Activated B cell treated with CpG ODN at 0.5 μM for 24 hours (primary cell): ENCODE data around the gene ANKRD34A. TPM values are rescaled to one million over a fixed set of nuclear protein-coding genes. Genes with fewer than 3 reads are reported as not detected.
A peak's percentile ranks its signal among the peaks of the same experiment; 100 is the strongest.

ENCODE experiments used
- ATAC-seq: fragments of 200-7000 bp; cut with Tn5 transposase; one replicate; pipeline ENCODE4 v1.10.0; 2021; ENCODE audit warnings: low read depth, mild to moderate bottlenecking, moderate library complexity
- CTCF ChIA-PET: fragments of 350-600 bp; sonication (Branson Sonifier 250); formaldehyde crosslinking; loops from one replicate; lab custom pipeline; 2021; ENCODE audit warnings: antibody characterized with exemption; lab: Charles Lee
- POLR2A ChIA-PET: fragments of 350-600 bp; sonication (Branson Sonifier 250); formaldehyde crosslinking; loops from one replicate; lab custom pipeline; 2021; ENCODE audit warnings: antibody characterized with exemption; lab: Charles Lee
- DNase-seq: peaks from one replicate; pipeline ENCODE4 v3.0.0; 2022
- H3K27ac Mint-ChIP-seq: one replicate; pipeline ENCODE4 v1.8.0; 2020; ENCODE audit warnings: mixed read lengths
- H3K27me3 Mint-ChIP-seq: one replicate; pipeline ENCODE4 v1.8.0; 2021; ENCODE audit warnings: mixed read lengths
- H3K36me3 Mint-ChIP-seq: one replicate; pipeline ENCODE4 v1.8.0; 2021; ENCODE audit warnings: low read depth, mixed read lengths
- H3K4me1 Mint-ChIP-seq: one replicate; pipeline ENCODE4 v1.8.0; 2021; ENCODE audit warnings: mixed read lengths
- H3K4me3 Mint-ChIP-seq: one replicate; pipeline ENCODE4 v1.8.0; 2020; ENCODE audit warnings: mild to moderate bottlenecking, mixed read lengths
- H3K9me3 Mint-ChIP-seq: one replicate; pipeline ENCODE4 v1.8.0; 2020; ENCODE audit warnings: mixed read lengths
- CTCF ChIP-seq: fragments of 200-600 bp; IDR thresholded peaks from one replicate; pipeline ENCODE4 v1.8.0; 2022; ENCODE audit warnings: antibody characterized with exemption, mild to moderate bottlenecking
- intact Hi-C: fragments of 100-400 bp; cut with micrococcal nuclease; formaldehyde crosslinking; loops from one replicate; pipeline ENCODE4 v1.15.1; 2024
- total RNA-seq: library from RNA; stranded (reverse); gene quantifications from 2 replicates; pipeline ENCODE4 v1.2.3, GENCODE V29; 2022

ANKRD34A gene
- total RNA-seq, 1 donor from 2014 or later, result 1.4 TPM

DNA sequence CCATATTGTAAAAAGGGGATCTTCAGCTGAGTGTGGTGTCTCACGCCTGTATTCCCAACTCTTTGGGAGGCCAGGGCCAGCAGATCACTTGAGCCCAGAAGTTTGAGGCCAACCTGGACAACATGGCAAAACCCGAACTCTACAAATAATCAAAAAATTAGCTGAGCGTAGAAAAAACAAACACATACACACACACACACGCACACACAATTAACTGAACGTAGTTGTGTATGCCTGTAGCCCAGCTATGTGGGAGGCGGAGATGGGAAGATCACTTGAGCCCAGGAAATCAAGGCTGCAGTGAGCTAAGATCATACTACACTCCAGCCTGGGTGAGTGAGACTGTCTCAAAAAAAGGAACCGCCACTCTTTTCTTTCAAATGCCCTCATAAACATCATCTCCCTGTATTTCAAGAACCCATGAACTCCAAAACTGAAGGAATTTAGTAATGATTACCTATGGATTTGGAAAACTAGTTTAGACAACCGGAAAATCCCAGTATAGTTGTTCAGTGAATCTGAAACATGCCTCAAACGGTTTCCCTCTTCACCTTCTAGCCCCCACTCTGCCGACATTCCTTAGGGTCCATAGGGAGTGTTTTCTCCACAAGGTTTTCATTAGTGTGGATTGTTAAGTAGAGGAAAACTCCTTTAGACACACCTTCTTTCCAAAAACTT lies 27.5 kb upstream of the ANKRD34A start:
- H3K27me3 Mint-ChIP-seq, result no peaks in the 10 kb centered on the region
- DNase-seq, result no peak
- H3K36me3 Mint-ChIP-seq, result peaks cover 54% of the 10 kb centered on the region
- CTCF ChIA-PET, result interaction anchor here (1.2 to 5.2 kb wide), 3 partner anchors 13 to 146 kb away, joined by 3 to 30 read pairs (median 4); partner anchors contain the start of gene NUDT17
- peak overlapping the region; percentile 24 for H3K4me3 Mint-ChIP-seq
- no peak for TF ChIP-seq CTCF
- POLR2A ChIA-PET, result interaction anchor here (0.6 to 12.7 kb wide), 9 partner anchors 9 to 133 kb away, joined by 3 to 579 read pairs (median 5); partner anchors contain the start of genes ANKRD34A, PEX11B, PIAS3 and POLR3GL
- H3K9me3 Mint-ChIP-seq, result no peaks in the 10 kb centered on the region
- peaks cover 67% of the 10 kb centered on the region for H3K4me1 Mint-ChIP-seq
- no peak for ATAC-seq
- H3K27ac Mint-ChIP-seq, result peak overlapping the region; percentile 71
- intact Hi-C loops, result no loop called here

- peak overlapping the region; percentile 61 for H3K27ac Mint-ChIP-seq
These were observed 26.0 kb upstream of the ANKRD34A start for GRCh38 chr1:145990249-145990855.

DNA sequence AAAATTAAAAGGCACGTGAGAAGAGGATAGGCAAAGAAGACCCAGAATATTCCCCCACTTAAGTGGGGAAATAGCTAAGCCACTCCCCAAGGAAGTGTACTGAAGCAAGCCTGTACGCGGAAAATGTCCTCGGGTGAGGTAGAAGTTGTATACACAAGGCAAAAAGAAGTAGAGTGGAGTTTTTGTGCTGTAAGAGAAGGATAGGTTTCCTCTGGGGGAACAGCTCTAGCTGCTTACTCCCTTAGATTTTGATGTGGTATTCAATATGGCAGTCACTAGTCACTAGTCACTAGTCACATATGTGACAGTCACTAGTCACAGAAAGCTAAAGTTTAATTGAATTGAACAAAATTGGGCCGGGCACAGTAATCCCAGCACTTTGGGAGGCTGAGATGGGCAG lies 24.4 kb upstream of the ANKRD34A start:
- peaks cover 23% of the 10 kb centered on the region for H3K36me3 Mint-ChIP-seq
- H3K9me3 Mint-ChIP-seq, result no peaks in the 10 kb centered on the region
- peaks cover 74% of the 10 kb centered on the region for H3K4me1 Mint-ChIP-seq
- POLR2A ChIA-PET, result interaction anchor here (1.3 to 13.5 kb wide), 4 partner anchors 5 to 31 kb away, joined by 4 to 579 read pairs (median 294); partner anchors contain the start of genes LIX1L and TXNIP
- intact Hi-C loops, result loop anchor here (1.0 kb wide), 1 partner anchor 8 kb away; the partner anchor contains the start of gene TXNIP
- TF ChIP-seq CTCF, result no peak
- CTCF ChIA-PET, result interaction anchor here (5.2 kb wide), 1 partner anchor 10 kb away, joined by 30 read pairs; no protein-coding TSS in a partner anchor
- peak overlapping the region; percentile 75 for H3K27ac Mint-ChIP-seq
- no peak overlapping the region for H3K4me3 Mint-ChIP-seq
- ATAC-seq (no peak), DNase-seq (no peak)
- no peaks in the 10 kb centered on the region for H3K27me3 Mint-ChIP-seq

More at GRCh38 chr1:145990249-145990855, 26.0 kb upstream of the ANKRD34A start:
- ATAC-seq, result no peak
- H3K4me3 Mint-ChIP-seq, result no peak overlapping the region
- H3K36me3 Mint-ChIP-seq, result peaks cover 39% of the 10 kb centered on the region
- no peak for TF ChIP-seq CTCF
- intact Hi-C loops, result no loop called here
- no peaks in the 10 kb centered on the region for H3K9me3 Mint-ChIP-seq
- POLR2A ChIA-PET, result interaction anchor here (0.6 to 12.7 kb wide), 7 partner anchors 7 to 737 kb away, joined by 3 to 579 read pairs (median 4); partner anchors contain the start of genes ANKRD34A, PEX11B, POLR3GL and RBM8A
- CTCF ChIA-PET, result interaction anchor here (1.1 to 5.2 kb wide), 2 partner anchors 9 to 12 kb away, joined by 3 to 30 read pairs; no protein-coding TSS in a partner anchor
- no peaks in the 10 kb centered on the region for H3K27me3 Mint-ChIP-seq
- H3K4me1 Mint-ChIP-seq, result peaks cover 73% of the 10 kb centered on the region
- no peak for DNase-seq

GRCh38 chr1:145987926-145988325 lies 23.6 kb upstream of the ANKRD34A start:
- H3K4me1 Mint-ChIP-seq, result peaks cover 65% of the 10 kb centered on the region
- no peaks in the 10 kb centered on the region for H3K9me3 Mint-ChIP-seq

More at GRCh38 chr1:145987926-145988325, 23.6 kb upstream of the ANKRD34A start:
- Mint-ChIP-seq H3K27ac (peak overlapping the region; percentile 75), H3K27me3 (no peaks in the 10 kb centered on the region), H3K4me3 (no peak overlapping the region), H3K36me3 (peaks cover 15% of the 10 kb centered on the region)
- DNase-seq (no peak), ATAC-seq (no peak)
- no peak for TF ChIP-seq CTCF
- intact Hi-C loops, result loop anchor here (1.0 kb wide), 2 partner anchors 8 to 9 kb away; partner anchors contain the start of gene TXNIP
- POLR2A ChIA-PET, result interaction anchor here (1.3 to 13.5 kb wide), 5 partner anchors 5 to 64 kb away, joined by 3 to 579 read pairs (median 10); partner anchors contain the start of genes LIX1L and TXNIP
- CTCF ChIA-PET, result interaction anchor here (5.2 kb wide), 1 partner anchor 9 kb away, joined by 30 read pairs; no protein-coding TSS in a partner anchor
